GM21786 (cell line): ENCODE results near the gene UBAP2L.
"Not testable (repeated sequence)": the region's sequence is repeated elsewhere in the genome, so short reads cannot be mapped to it uniquely, and the experiment has no call there.

Source experiments
- ATAC-seq: cut with Tn5 transposase; IDR thresholded peaks from one replicate; pipeline ENCODE4 v1.9.1; 2021; ENCODE audit not compliant: unreplicated experiment

UBAP2L gene

DNA sequence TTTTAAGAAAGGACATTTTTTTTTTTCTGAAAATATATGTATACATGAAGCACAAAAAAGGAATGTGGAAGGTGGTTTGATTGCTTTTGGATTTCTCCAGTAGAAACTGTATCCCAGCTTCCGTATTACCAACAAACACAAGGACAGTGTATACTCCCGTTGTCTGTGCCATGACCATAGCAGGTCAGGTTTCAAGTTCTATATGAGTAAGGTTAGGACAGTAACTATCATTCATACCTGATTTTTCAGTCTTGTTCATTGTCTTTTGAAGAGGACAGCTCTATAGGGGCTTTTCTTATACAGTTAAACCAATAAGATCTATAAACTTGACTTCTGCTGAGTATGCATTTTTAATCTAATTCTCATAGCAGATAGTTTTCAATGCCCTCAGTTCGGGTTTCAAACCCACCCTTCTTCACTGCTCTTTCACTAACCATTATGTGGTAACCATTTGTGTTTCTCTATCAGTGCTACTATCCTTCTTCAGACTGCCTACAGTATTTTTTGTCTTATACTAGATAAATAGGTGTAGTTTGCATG, 19.6 kb downstream of the UBAP2L start:
- no peak for ATAC-seq

DNA sequence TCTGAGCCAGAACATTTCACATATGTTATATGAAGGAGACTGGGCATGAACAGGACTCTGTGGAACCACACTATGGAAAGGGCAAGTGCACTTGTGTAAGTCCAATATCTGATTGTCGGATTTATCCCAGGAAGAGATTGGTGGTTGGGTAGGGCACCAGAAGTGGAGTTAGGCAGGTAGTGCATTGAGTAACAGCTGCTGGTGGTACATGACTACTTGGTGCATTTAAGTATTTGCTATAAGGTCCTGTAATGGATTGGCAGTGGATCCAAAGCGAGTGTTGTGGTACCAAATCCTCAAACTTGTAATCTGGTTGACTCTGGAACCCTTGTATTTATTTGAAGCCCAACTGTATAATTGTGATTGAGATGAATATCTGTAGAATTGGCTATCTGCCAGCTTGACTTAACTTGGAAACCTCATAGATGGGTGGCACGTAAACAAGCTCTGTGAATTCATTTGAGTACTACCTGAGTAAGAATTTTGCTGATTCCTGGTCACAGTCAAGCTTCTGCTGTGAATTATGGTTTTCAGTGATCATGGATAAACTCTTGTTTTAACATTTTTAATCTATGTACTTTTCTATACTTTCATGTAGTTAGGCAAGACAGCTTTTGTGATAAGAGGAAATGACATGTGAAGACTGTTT, 21.1 kb downstream of the UBAP2L start:
- ATAC-seq = no peak

DNA sequence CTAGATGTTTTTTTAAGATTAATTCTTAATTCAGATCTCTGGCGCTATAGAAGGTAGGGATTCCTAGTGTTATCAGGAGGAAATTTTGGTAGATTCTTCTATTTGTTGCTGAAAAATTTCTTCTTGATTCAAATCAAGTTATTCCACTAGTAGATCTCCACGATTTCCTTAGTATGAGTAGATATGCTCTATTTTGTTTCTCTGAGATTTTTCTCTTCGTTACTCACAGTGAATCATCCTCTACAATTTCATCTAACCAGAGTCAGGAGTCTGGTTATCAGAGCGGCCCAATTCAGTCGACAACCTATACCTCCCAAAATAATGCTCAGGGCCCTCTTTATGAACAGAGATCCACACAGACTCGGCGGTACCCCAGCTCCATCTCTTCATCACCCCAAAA, 32.9 kb downstream of the UBAP2L start:
- ATAC-seq = no peak

DNA sequence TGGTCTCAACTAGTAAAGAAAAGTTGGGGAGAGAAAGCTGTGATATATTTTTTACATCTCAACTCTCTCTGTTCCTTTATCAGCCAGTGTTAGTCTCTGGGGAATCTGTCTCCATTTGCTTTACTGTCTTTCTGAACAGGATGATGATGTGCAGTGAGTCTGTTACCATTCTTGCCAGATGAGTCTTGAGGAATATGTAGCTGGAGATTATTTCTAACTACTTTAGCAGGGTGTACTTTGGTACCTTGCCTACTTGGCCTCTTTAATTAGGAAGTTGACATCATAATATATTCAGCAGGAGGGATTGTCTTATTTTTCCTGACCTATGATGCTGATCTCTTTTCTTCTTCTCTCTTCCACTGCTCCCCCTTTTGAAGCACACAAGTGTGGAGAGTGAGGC, 35.9 kb downstream of the UBAP2L start:
- ATAC-seq = no peak

DNA sequence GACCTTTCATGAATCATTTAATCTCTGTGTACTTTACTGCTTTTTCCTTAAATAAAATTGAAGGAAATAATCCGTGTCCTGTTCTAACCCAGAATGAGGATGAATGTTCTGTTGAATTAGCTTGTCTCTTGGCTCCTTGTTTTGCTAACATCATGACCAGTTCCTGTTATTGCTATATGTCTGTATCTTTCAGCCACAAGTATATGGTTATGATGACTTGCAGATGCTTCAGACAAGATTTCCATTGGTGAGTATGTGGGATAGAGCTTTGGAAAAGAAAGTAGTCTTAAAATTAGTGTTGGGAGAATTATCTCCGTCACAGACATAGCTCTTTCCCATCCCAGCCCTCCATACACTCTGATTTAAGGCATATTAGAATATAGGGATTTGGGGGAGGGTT, 38.0 kb downstream of the UBAP2L start:
- no peak for ATAC-seq

DNA sequence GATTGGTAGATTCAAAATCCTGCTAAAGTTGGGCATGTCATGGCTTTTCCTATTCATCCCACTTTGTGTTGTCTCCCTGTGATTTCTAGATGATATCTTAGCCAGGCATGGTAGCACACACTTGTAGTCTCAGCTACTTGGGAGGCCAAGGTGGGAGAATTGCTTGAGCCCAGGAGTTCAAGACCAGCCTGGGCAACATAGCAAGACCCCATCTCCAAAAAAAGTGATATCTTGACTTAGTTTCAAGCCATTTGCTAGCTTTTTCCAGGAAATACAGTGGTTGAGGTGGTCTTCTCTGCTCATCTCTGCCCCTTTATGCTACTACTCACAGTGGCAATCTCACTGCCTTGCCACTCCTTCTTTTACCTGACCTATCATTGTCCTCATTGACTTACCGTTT, 39.4 kb downstream of the UBAP2L start:
- no peak for ATAC-seq

DNA sequence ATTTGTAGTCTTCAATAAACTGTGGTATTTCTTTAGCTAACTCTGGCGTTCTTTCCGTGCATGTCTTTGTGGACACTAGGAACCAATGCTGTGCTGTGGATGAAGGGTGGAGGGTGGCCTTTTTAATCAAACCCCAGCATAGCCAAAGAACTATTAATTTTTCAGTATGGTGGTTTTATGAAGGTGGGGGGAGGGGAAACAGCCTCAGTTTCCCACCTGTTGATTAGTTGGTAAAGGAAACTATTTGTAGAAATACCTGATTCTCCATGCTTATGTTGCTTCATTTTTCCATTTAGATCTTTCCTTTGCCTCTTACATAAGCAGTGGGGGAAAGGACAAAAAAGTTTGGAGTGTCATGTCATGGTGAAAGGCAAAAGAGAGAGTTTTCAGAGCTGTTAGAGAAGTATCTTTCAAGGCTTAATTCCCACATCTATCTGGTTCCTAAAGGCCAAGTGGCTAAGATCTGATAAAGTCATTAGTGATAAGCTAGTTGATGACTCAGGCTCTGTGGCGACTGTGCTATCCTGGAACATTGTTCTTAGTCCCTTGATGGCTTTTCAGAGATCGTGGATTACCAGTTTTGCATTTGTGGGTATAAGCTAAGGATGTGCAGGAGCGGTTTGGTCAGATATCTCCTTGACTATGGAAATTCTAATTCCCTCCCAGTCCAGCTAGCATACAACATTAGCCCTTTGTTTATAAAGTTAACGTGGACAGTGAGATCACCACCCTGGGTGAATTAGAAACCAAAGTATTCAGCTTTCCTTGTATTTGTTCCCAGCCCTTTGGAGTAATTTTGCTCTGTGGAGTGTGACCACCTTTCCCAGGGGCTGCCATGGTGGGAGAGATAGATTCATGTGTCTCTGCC, 42.9 kb downstream of the UBAP2L start:
- no peak for ATAC-seq

DNA sequence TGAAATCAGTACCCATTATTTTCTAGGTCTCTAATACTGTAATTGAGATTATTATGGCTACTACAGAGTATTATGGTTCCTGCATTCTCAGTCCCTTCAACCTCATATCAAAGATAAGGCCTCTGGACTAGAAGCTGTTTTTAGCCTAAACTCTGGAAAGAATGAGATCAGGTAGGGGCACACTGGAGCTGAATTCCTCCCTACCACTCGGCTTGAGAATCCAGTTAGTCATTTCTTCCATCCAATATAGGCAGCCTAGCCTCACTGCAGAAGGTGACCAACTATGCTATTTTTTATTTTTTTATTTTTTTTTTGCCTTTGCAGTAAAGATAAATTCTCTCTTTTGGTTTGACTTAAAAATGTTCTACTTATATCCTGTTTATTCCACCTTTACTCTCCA, 43.7 kb downstream of the UBAP2L start:
- no peak for ATAC-seq

DNA sequence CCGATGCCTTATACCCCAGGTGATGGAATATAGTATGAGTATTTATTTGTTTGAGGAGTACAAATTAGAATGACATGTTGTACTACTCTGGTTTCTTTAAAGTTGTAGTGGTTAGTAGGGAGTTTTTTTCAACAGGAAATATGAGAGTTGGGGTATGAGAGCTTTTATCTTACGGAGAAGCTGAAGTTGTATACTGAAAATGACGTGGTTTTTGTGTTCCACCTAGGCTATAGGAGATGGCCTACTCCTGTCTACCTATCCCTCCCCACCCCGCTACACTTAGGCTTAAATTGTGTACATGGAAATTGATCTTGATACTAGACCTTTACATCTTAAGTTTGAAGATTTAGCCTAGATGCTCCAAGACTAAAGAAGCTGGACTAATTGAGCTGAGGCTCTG, 44.8 kb downstream of the UBAP2L start:
- no peak for ATAC-seq

DNA sequence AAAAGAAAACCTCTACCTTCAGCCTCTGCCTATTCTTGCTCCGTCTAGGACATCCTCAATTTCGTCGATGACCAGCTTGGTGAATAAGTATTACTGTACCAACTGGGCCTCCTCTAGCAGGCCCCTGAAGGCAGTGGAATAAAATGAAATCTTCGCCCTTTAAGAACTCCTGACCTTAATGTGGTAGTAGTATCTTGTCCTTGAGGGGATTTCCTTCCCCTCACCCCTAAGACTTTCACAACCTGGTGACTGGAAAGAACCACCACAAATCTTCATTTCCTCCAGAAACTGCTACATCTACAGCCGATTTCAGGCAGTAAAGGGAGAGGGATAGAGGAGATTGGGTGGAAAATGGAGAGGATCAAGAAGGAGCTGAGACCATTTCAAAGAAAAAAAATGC, 50.1 kb downstream of the UBAP2L start:
- ATAC-seq = no peak

DNA sequence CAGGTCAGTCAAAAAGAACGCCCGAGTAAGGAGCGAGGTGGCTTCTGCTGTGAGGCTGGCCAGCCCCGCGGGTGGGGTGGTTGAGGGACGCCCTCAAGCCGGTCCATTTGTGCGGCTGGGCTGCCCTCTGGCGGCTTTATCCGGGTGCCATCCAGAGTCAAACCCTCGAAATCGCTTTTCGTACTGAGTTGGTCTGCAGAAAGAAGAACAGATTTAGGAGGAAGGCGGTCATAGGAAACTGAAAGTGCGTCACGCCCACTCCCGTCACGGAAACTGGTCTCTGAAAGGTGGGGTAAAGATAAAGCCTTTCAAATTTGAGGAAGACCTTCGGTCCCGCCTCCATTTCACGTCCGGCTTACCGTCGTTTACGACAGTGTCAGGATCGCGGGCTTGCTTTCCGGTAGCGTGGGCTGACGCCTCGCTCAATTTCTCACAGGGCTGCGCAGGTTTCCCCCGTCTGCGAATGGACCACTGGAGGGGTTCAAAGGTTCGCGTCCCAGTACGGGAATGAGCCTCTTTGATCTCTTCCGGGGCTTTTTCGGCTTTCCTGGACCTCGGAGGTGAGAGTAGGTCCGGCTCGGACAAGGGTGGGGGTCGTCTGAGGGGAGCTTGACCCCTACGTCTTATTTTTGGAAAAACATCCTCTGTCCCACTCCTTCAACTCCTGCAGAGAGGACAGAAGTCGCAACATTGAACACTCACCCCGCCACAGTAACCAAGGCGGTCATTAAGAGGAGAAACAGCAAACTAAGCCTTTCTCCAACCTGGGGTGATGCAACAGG, 51.7 kb downstream of the UBAP2L start, which contains the start of gene HAX1:
Gene HAX1, plus strand, starts transcription at position 413 of the 782 bp plus-strand sequence. Its CDS starts 95 bp downstream, at position 508.
- peak; percentile 87 for ATAC-seq

DNA sequence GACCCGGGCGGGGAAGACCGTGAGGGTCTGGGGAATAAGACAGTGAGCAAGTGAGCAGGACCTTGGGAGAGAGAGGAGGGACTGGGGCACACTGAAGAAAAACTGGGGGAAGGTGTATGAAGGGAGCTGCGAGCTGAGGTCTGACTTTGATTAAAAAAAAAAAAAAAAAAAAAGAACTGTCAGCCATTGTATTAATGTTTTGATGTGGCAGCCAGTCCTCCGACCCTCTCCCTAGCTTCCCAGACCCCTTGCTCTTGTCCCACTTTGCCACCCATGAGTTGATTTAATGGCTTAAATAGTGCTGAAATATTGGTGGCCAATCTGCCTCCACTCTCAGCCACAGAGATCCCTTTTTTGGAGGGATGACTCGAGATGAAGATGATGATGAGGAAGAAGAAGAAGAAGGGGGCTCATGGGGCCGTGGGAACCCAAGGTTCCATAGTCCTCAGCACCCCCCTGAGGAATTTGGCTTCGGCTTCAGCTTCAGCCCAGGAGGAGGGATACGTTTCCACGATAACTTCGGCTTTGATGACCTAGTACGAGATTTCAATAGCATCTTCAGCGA, 52.3 kb downstream of the UBAP2L start:
- no peak for ATAC-seq

DNA sequence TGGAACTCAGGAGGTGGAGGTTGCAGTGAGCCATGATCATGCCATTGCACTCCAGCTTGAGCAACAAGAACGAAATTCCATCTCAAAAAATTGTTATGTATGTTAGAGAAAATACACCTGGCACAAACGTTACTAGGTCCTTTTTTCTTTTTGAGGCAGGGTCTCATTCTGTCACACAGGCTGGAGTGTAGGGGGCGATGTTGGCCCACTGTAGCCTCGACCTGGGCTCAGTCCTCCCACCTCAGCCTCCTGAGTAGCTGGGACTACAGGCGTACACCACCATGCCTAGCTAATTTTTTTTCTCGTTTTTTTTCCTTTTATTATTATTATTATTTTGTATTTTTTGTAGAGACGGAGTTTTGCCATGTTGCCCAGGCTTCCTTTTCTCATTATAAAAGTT, 56.0 kb downstream of the UBAP2L start:
- ATAC-seq = no peak

DNA sequence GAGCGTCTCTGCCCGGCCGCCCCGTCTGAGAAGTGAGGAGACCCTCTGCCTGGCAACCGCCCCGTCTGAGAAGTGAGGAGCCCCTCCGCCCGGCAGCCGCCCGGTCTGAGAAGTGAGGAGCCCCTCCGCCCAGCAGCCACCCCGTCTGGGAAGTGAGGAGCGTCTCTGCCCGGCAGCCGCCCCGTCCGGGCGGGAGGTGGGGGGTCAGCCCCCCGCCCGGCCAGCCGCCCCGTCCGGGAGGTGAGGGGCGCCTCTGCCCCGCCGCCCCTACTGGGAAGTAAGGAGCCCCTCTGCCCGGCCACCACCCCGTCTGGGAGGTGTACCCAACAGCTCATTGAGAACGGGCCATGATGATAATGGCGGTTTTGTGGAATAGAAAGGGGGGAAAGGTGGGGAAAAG, 66.8 kb downstream of the UBAP2L start:
- not testable (repeated sequence) for ATAC-seq

DNA sequence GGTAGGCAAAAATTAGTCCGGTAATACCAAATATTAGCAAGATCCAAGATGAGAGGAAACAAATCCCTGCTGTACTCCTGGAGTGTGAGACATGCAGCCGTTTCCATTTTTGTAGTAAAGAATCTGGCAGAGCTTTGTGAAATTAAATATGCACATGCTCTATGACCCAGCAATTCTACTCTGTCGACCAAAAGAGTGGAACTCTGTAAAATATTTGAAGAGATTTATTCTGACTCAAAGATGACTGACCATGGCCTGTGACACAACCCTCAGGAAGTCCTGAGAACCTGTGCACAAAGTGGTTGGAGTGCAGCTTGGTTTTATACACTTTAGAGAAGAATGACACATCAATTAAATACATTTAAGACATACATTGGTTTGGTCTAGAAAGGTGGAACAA, 67.9 kb downstream of the UBAP2L start:
- ATAC-seq = no peak

DNA sequence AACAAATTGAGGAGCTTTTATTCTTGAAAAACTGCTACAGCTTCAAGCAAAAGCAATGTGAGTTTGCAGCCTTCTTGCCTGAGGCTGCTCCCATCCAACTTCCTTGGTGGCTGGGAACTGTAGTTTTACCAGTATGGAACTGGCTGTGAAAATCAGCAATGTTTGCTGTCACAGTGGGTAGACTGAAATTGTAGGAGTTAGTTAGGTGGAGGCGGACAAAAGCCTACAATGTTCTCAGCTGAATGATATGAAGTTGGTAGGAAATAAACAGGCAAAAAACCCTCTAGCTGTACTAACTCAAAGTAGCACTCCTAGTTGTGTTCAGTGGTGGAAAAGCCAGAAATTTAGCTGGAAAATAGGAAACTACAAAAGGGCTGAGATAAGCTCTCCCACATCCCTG, 70.2 kb downstream of the UBAP2L start:
- ATAC-seq = no peak

DNA sequence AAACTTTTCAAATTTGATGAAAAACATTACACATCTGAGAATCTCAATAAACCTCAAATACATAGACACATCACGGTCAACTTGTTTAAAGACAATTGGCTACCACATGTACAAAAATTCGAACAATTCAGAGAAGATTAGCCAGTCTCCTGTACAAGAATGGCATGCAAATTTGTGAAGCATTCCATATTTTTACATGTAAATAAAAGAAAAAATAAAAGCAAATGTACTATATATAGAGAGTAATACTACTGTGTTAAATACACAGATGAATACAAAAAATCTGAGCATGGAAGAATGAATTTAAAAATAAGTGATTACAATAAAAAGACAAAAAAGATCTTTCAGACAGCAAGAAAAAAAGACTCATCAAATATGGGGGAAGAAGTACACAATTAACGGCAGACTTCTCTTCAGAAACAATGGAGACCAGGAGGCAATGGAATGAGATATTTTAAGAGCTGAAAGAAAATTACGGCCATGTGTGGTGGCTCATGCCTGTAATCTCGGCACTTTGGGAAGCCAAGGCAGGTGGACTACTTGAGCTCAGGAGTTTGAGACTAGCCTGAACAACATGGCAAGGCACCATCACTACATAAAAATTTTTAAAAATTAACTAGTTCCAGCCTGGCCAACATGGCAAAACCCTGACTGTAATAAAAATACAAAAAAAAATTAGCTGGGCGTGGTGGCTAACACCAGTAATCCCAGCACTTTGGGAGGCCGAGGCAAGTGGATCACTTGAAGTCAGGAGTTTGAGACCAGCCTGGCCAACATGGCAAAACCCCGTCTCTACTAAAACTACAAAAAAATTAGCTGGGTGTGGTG, 74.9 kb downstream of the UBAP2L start:
- no peak for ATAC-seq

DNA sequence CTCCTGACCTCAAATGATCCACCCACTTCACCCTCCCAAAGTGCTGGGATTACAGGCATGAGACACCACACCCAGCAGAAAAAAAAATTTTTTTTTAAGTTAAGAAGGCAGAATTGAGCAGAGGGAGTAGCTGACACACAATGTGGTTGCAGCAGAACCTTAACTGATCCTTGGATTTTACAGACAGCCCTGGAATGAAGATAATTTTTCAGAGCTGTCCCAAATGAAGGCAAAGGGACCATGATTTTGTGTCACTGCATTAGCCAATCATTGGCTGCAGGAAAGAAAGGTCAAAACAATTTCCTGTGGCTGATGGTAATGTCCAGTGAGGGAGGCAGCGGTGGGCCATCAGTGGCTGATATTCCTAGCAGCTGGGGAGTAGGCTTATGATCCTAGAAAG, 80.8 kb downstream of the UBAP2L start:
- ATAC-seq = no peak

DNA sequence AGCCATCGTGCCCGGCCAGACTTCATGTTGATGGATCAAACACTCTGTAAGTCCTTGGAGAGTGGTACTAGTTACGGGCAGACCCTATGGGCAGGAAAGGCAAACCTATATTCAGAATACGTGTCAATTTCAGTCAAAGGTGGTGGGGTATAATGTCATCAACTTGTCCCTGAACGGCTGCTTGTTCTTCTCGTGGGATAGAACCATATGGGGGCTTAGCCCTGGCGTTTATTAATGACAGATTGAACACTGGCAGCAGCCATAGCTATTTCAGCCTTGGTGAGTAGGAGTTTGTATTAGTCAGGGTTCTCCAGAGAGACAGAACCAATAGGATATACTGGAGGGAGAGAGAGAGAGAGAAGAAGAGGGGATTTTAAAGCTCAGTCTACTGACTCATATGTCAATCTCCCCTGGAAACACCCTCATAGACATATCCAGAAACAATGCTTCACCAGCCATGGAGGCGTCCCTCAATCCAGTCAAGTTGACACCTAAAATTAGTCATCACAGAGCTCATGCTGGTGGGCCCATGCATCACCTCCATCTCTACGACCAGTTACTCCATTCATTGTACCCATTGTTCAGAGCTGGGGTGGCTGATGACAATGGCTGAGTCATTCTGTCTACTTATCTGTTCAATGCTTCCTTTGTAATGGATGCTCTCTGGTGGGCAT, 84.0 kb downstream of the UBAP2L start:
- ATAC-seq = no peak

DNA sequence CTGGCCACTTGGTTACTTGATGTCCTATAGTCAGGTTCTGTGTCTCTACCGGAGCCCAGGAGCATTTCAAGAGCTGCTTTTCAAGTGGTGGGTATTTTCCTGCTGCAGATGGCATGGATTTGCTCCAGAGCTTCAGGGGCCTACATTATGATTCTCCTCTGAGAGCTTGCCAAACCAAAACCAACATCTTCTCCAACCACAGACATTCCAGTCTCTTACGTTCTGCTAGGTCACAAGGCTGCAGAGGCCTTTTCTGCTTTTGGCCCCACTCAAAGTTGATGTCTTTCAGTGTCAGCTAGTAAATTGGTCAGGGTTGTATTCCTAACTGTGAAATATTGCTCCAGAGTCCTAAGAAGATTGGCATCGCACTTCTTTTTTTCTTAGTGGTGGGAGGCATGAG, 85.4 kb downstream of the UBAP2L start:
- ATAC-seq = no peak
